Ramos (cell line): ENCODE measurements around the gene CHRM4.

ENCODE experiments used
- in situ Hi-C: fragments of 300-500 bp; cut with MboI; formaldehyde crosslinking; loops from one replicate; pipeline ENCODE4 v1.14.3; 2022; ENCODE audit warnings: low sequenced_read_pairs; ENCODE audit not compliant: unreplicated experiment

CHRM4 gene

GRCh38 chr11:46383974-46384701 lies 7.4 kb downstream of the CHRM4 start:
- in situ Hi-C loops = loop anchor here (10.0 kb wide), 1 partner anchor 61 kb away; no protein-coding TSS in a partner anchor

- in situ Hi-C loops = loop anchor here (10.0 kb wide), 1 partner anchor 61 kb away; no protein-coding TSS in a partner anchor
Measured at GRCh38 chr11:46383404-46383758, 8.2 kb downstream of the CHRM4 start.

GRCh38 chr11:46382646-46383403 lies 8.8 kb downstream of the CHRM4 start:
- in situ Hi-C loops = loop anchor here (10.0 kb wide), 1 partner anchor 62 kb away; no protein-coding TSS in a partner anchor

GRCh38 chr11:46381819-46382645 lies 9.5 kb downstream of the CHRM4 start:
- in situ Hi-C loops = loop anchor here (10.0 kb wide), 1 partner anchor 63 kb away; no protein-coding TSS in a partner anchor

GRCh38 chr11:46381048-46381818 lies 10.3 kb downstream of the CHRM4 start, which contains the start of gene MDK:
Gene MDK, plus strand, starts transcription at chr11:46381669. Its CDS starts 389 bp downstream, at chr11:46382058.
- in situ Hi-C loops = loop anchor here (10.0 kb wide), 1 partner anchor 64 kb away; no protein-coding TSS in a partner anchor

GRCh38 chr11:46380340-46381047 lies 11.1 kb downstream of the CHRM4 start:
- in situ Hi-C loops = loop anchor here (10.0 kb wide), 1 partner anchor 64 kb away; no protein-coding TSS in a partner anchor

GRCh38 chr11:46379482-46380293 lies 11.9 kb downstream of the CHRM4 start:
- in situ Hi-C loops = loop anchor here (10.0 kb wide), 1 partner anchor 65 kb away; no protein-coding TSS in a partner anchor

GRCh38 chr11:46378811-46379481 lies 12.6 kb downstream of the CHRM4 start:
- in situ Hi-C loops = no loop called here

- in situ Hi-C loops = no loop called here
Measured at GRCh38 chr11:46378296-46378695, 13.3 kb downstream of the CHRM4 start.

GRCh38 chr11:46377831-46378230 lies 13.7 kb downstream of the CHRM4 start:
- in situ Hi-C loops = no loop called here

GRCh38 chr11:46377290-46377689 lies 14.3 kb downstream of the CHRM4 start:
- in situ Hi-C loops = no loop called here

GRCh38 chr11:46376258-46377050 lies 15.1 kb downstream of the CHRM4 start:
- in situ Hi-C loops = no loop called here

GRCh38 chr11:46375392-46376101 lies 16.0 kb downstream of the CHRM4 start:
- in situ Hi-C loops = no loop called here

GRCh38 chr11:46374815-46375214 lies 16.8 kb downstream of the CHRM4 start:
- in situ Hi-C loops = no loop called here

GRCh38 chr11:46373787-46374740 lies 17.5 kb downstream of the CHRM4 start:
- in situ Hi-C loops = no loop called here
